Measurements from ENCODE around the gene CPNE1.

CPNE1 gene

DNA sequence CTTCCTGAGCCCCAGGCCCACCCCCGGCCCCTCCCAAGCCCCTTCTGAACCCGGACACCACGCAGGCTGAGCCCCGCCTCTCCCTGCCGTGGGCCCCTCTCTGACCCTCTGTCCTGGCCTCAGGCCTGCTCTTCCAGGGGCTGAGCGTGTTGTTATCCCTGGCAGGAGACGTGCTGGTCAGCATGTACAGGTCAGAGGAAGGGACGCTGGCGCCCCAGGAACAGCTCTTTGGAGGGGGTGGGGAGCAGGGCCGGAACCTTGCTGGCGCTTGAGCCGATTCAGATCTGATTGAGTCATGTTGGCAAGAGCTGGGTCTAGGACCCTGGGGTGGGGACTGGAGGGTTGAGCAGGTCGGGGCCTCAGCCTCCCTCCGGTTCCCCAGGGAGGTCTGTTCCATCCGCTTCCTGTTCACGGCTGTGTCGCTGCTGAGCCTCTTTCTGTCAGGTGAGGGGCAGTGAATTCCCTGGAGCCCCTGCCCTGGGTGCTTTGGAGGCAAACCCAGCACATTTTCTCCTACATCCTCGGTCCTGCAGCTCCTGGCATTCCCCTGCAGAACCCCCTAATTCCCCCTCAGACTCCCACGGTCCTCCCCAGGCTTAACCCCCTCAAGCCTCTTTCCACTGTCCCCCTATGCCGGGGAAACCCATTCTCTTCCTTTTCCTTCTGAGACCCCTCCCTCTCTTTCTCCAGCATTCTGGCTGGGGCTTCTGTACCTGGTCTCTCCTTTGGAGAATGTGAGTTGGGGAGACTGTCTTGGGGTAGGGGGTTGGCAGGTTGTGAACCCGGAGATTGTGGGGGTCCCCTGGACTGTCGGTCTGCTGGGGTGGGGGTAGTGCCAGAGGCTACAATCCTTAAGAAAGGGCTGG, 47.1 kb downstream of the CPNE1 start:
- H3K9me3 ChIP-seq (ENCODE audit: insufficient read depth, low read depth, low read length) = no peaks in the 10 kb centered on the region
- peaks cover 7% of the 10 kb centered on the region; the same call in 1 of the 2 replicates for H3K4me1 ChIP-seq (ENCODE audit: insufficient read depth, low read length)
- H3K27ac ChIP-seq (ENCODE audit: low read depth, low read length) = no peak overlapping the region
- H3K9ac ChIP-seq (ENCODE audit: low read depth, low read length) = no peak overlapping the region
- 16% methylated on average over 22 of the region's 22 CpGs for WGBS
- peak overlapping the region; percentile 66 for H3K4me3 ChIP-seq (ENCODE audit: low read length)
- peaks cover 3% of the 10 kb centered on the region; the same call in 1 of the 2 replicates for H3K36me3 ChIP-seq (ENCODE audit: insufficient read depth, low read length)
- peaks cover 11% of the 10 kb centered on the region for H3K27me3 ChIP-seq (ENCODE audit: insufficient read depth, low read length)

DNA sequence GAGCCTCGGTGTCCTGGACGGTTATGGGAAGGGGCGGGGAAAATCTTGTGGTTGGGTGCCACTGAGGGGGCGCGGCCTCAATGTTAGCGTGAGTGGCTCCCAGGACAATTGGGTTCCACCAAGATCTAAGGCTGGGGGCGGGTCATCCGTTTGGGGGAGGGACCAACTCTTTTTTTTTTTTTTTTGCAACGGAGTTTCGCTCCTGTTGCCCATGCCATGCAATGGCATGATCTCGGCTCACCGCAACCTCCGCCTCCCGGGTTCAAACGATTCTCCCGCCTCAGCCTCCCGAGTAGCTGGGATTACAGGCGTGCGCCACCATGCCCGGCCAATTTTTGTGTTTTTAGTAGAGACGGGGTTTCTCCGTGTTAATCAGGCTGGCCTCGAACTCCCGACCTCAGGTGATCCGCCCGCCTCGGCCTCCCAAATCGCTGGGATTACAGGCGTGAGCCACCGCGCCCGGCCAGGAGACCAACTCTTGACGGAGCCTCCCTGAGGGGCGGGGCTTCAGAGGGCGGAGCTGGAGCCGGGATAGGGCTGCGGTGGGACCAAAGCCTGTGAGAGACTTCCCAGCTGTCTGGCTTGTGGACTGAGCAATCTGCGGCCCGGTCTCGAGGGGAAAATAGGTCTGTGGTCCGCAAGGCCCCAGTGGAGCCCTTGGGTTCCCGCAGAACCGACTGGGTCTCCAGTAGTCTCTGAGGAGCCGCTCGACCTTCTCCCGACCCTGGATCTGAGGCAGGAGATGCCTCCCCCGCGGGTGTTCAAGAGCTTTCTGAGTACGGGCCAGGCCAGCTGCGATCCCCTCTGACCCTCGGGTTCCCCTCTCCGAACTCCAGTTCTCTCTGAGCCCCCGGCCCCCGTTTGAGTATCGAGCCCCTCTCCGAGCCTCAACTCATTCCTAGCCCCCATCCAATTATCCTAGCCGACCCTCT, 48.0 kb downstream of the CPNE1 start:
- Histone ChIP-seq H3K27ac (ENCODE audit: low read depth, low read length) (no peak overlapping the region), H3K27me3 (ENCODE audit: insufficient read depth, low read length) (peaks cover 11% of the 10 kb centered on the region), H3K4me3 (ENCODE audit: low read length) (peak overlapping the region; percentile 66), H3K9ac (ENCODE audit: low read depth, low read length) (peak overlapping the region; percentile 54; the same call in 1 of the 2 replicates), H3K4me1 (ENCODE audit: insufficient read depth, low read length) (peaks cover 7% of the 10 kb centered on the region; the same call in 1 of the 2 replicates), H3K9me3 (ENCODE audit: insufficient read depth, low read depth, low read length) (no peaks in the 10 kb centered on the region), H3K36me3 (ENCODE audit: insufficient read depth, low read length) (peaks cover 1% of the 10 kb centered on the region; the same call in 1 of the 2 replicates)
- 5% methylated on average over 57 of the region's 57 CpGs for WGBS

DNA sequence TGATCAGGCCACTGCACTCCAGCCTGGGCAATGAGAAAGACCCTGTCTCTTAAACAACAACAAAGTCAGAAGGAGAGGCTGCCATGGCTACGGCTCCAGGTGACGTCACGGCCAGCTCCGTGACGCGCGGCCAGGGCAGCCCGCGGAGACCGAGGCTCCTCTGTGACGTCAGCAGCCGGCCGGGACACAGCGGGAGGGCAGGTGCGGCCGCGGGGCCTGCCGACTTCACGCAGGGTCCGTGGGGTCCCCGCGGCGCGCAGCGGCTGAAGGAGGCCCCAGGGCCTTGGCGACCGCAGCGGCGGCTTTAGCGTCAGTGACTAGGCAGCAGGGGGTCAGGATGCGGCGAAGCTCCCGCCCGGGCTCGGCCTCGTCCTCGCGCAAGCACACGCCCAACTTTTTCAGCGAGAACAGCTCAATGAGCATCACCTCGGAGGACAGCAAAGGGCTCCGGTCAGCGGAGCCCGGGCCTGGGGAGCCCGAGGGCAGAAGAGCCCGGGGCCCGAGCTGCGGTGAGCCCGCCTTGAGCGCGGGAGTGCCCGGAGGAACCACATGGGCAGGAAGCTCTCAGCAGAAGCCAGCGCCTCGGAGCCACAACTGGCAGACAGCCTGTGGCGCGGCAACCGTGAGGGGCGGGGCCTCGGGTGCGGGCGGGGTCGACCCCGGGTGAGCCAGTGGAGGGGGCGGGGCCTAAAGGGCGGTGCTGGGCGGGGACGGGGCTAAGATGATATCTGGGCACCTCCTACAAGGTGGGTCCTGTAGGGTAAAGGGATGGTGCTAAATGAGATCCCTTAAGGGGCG, 48.8 kb downstream of the CPNE1 start, which contains the start of gene SPAG4:
TSS of gene SPAG4 (plus strand) at position 163 of the 798 bp plus-strand sequence. CDS start at position 338, 175 bp downstream.
- peak within 1 kb of the TSS; percentile 66 for H3K4me3 ChIP-seq (ENCODE audit: low read length)
- H3K27me3 ChIP-seq (ENCODE audit: insufficient read depth, low read length) = peaks cover 11% of the 10 kb centered on the region
- peak within 1 kb of the TSS; percentile 67 for H3K9ac ChIP-seq (ENCODE audit: low read depth, low read length)
- H3K36me3 ChIP-seq (ENCODE audit: insufficient read depth, low read length) = no peaks in the 10 kb centered on the region
- 1% methylated on average over 68 of the region's 68 CpGs for WGBS
- H3K4me1 ChIP-seq (ENCODE audit: insufficient read depth, low read length) = peaks cover 7% of the 10 kb centered on the region; the same call in 1 of the 2 replicates
- peak within 1 kb of the TSS; percentile 94; the same call in 1 of the 2 replicates for H3K27ac ChIP-seq (ENCODE audit: low read depth, low read length)
- H3K9me3 ChIP-seq (ENCODE audit: insufficient read depth, low read depth, low read length) = no peaks in the 10 kb centered on the region

DNA sequence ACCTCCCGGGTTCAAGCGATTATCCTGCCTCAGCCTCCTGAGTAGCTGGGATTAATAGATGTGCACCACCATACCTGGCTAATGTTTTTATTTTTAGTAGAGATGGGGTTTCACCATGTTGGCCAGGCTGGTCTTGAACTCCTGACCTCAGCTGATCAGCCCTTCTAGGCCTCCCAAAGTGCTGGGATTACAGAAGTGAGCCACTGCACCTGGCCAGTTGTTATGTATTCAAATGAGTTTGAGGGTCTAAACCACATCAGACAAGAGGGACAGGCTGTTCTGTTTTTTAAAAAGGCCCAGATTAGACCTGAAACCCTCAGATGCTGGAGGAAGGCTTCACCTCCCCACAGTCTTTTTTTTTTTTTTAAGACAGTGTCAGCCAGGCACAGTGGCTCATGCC, 53.2 kb downstream of the CPNE1 start:
- no peaks in the 10 kb centered on the region for H3K9me3 ChIP-seq (ENCODE audit: insufficient read depth, low read depth, low read length)
- H3K36me3 ChIP-seq (ENCODE audit: insufficient read depth, low read length) = no peaks in the 10 kb centered on the region
- H3K27ac ChIP-seq (ENCODE audit: low read depth, low read length) = no peak overlapping the region
- 92% methylated on average over 2 of the region's 2 CpGs for WGBS
- H3K4me1 ChIP-seq (ENCODE audit: insufficient read depth, low read length) = no peaks in the 10 kb centered on the region
- H3K27me3 ChIP-seq (ENCODE audit: insufficient read depth, low read length) = no peaks in the 10 kb centered on the region
- no peak overlapping the region for H3K9ac ChIP-seq (ENCODE audit: low read depth, low read length)
- H3K4me3 ChIP-seq (ENCODE audit: low read length) = no peak overlapping the region

DNA sequence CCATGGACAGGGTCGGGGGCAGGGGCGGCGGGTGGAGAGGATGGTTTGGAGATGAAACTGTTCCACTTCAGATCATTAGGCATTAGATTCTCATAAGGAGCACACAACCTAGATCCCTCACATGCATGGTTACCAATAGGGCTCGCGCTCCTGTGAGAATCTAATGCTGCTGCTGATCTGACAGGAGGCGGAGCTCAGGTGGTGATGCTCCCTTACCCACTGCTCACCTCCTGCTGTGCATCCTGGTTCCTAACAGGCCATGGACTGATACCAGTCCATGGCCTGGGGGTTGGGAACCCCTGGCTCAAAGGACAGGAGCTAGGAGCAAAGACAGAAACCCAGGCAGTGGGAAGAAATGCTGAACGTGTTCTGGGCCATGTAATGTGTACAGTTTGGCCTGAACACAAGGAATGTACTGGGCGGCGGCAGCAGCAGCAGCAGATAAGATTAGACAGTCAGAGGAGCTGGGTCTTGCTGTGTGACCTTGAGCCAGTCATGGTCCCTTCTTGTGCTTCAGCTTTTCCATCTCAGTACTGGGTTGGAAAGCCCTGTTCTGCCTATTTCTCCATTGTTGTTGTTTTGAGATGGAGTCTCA, 53.8 kb downstream of the CPNE1 start:
- Histone ChIP-seq H3K27me3 (ENCODE audit: insufficient read depth, low read length) (no peaks in the 10 kb centered on the region), H3K36me3 (ENCODE audit: insufficient read depth, low read length) (no peaks in the 10 kb centered on the region), H3K9me3 (ENCODE audit: insufficient read depth, low read depth, low read length) (no peaks in the 10 kb centered on the region), H3K4me1 (ENCODE audit: insufficient read depth, low read length) (no peaks in the 10 kb centered on the region), H3K9ac (ENCODE audit: low read depth, low read length) (no peak overlapping the region), H3K4me3 (ENCODE audit: low read length) (no peak overlapping the region), H3K27ac (ENCODE audit: low read depth, low read length) (no peak overlapping the region)
- WGBS = 88% methylated on average over 9 of the region's 9 CpGs

DNA sequence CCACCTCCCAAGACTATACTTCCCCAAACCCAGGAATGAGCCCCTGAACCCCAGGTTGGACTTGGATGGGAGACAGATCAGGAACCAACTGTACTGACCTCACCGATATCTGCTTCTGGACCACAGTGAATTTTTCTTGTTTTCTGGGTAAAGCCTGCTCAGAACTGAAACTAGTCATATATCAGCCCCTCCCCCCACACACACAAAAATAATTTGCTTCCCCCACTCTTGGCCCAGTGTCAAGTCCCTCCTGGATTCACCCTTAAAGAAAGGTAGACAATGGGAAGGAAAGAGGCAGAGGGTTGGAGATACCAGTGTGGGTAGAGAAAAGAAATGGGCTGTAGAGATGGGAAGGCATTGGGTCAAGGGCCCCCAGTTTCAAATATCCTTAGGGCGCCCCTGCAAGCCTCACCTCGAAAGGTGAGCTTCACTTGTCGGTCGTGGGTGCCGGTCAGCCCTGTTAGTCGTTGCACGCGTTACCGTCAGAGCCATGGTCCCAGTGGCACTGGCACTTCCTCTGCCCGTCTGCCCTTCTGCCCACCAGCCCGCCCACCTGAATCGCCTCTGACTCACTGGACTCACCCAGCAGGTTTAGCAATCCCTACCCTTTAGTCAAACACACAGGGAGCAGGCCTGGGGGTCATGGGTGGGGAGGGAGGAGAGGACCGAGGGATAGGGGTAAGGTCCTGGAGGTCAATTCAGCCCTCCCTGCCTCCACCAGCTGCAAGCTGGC, 57.5 kb downstream of the CPNE1 start:
- H3K4me3 ChIP-seq (ENCODE audit: low read length) = no peak overlapping the region
- peaks cover 5% of the 10 kb centered on the region; the same call in 1 of the 2 replicates for H3K4me1 ChIP-seq (ENCODE audit: insufficient read depth, low read length)
- H3K36me3 ChIP-seq (ENCODE audit: insufficient read depth, low read length) = no peaks in the 10 kb centered on the region
- H3K9me3 ChIP-seq (ENCODE audit: insufficient read depth, low read depth, low read length) = no peaks in the 10 kb centered on the region
- no peak overlapping the region for H3K27ac ChIP-seq (ENCODE audit: low read depth, low read length)
- peaks cover 18% of the 10 kb centered on the region for H3K27me3 ChIP-seq (ENCODE audit: insufficient read depth, low read length)
- H3K9ac ChIP-seq (ENCODE audit: low read depth, low read length) = no peak overlapping the region
- 88% methylated on average over 13 of the region's 14 CpGs for WGBS

DNA sequence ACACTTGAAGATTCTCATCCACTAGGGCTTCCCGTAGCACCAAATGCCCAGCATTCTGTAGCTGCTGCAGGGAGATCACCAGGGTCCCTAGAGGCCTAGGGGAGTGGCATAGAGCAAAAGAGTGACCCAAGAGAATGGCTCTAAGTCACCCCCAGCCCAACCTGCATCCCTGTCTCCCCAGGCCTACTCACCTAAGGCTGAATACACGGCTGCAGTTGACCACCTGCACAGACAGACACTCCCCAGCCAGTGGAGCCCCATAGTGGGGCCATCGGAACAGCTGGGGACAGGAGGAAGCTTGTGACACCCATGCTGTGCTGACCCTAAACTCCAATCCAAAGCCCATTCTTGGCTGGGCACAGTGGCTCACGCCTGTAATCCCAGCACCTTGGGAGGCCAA, 58.6 kb downstream of the CPNE1 start:
- 91% methylated on average over 4 of the region's 4 CpGs for WGBS
- H3K36me3 ChIP-seq (ENCODE audit: insufficient read depth, low read length) = no peaks in the 10 kb centered on the region
- H3K27me3 ChIP-seq (ENCODE audit: insufficient read depth, low read length) = peaks cover 28% of the 10 kb centered on the region
- peaks cover 5% of the 10 kb centered on the region; the same call in 1 of the 2 replicates for H3K4me1 ChIP-seq (ENCODE audit: insufficient read depth, low read length)
- no peaks in the 10 kb centered on the region for H3K9me3 ChIP-seq (ENCODE audit: insufficient read depth, low read depth, low read length)
- no peak overlapping the region for H3K9ac ChIP-seq (ENCODE audit: low read depth, low read length)
- no peak overlapping the region for H3K4me3 ChIP-seq (ENCODE audit: low read length)
- H3K27ac ChIP-seq (ENCODE audit: low read depth, low read length) = no peak overlapping the region

DNA sequence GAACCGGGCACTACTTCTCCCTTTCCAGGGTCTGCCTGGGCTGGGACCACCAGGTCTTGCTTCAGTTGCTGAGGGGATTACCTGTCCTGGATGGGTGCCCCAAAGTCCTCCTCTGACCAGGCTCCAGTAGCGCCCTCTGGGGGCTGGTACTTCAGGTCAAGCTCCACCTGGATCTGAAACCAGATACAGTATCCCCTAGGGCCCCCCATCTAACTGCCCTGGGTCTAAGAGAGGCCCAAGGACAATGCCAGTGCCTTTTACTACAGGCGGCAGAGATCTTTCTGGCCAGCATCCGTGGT, 60.3 kb downstream of the CPNE1 start:
- WGBS = 60% methylated on average over 4 of the region's 4 CpGs
- Histone ChIP-seq H3K4me1 (ENCODE audit: insufficient read depth, low read length) (peaks cover 5% of the 10 kb centered on the region; the same call in 1 of the 2 replicates), H3K36me3 (ENCODE audit: insufficient read depth, low read length) (no peaks in the 10 kb centered on the region), H3K9me3 (ENCODE audit: insufficient read depth, low read depth, low read length) (no peaks in the 10 kb centered on the region), H3K4me3 (ENCODE audit: low read length) (no peak overlapping the region), H3K27ac (ENCODE audit: low read depth, low read length) (no peak overlapping the region), H3K27me3 (ENCODE audit: insufficient read depth, low read length) (peaks cover 45% of the 10 kb centered on the region), H3K9ac (ENCODE audit: low read depth, low read length) (no peak overlapping the region)

DNA sequence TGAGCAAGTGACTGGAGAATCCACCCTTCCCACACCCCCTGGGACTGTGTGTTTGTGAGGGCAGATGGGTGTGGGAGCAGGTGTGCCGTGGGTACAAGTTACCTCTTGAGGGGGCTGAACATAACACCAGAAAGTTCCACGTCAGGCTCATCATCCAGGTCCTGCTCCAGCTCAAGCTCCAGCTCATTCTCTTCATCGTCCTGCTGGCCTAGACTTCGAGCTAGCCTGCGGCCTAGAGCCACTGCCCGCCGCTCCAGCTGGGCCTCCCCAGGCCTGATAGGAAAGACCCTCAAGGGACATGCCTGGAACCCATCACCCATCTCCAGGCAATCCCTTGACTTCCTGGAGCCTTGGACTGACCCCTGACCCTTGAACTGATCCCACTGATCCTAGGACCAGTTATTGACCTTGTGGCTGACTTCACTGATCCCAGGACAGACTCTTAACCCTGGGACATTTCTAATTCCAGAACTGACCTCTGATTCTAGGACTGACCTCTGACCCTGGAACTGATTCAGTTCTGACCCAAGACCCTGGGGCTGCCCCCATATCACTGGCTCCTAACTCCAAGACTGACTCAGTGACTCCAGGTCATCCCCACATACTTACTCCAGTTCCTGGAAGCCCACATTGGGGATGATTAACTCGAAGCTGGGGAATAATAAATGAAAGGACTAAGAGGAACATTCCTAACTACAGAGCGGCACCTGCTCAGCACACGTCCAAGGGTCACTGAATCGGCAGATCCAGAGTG, 60.8 kb downstream of the CPNE1 start:
- no peaks in the 10 kb centered on the region for H3K9me3 ChIP-seq (ENCODE audit: insufficient read depth, low read depth, low read length)
- 90% methylated on average over 11 of the region's 11 CpGs for WGBS
- no peaks in the 10 kb centered on the region for H3K36me3 ChIP-seq (ENCODE audit: insufficient read depth, low read length)
- no peak overlapping the region for H3K4me3 ChIP-seq (ENCODE audit: low read length)
- peaks cover 48% of the 10 kb centered on the region for H3K27me3 ChIP-seq (ENCODE audit: insufficient read depth, low read length)
- no peak overlapping the region for H3K9ac ChIP-seq (ENCODE audit: low read depth, low read length)
- peaks cover 5% of the 10 kb centered on the region; the same call in 1 of the 2 replicates for H3K4me1 ChIP-seq (ENCODE audit: insufficient read depth, low read length)
- H3K27ac ChIP-seq (ENCODE audit: low read depth, low read length) = no peak overlapping the region

Measured in HUES64 (cell line).